ENCODE data around the gene GAPDHS.

- TF ChIP-seq EZH2phosphoT487 (IDR thresholded peaks at IDR 0.05; ENCODE audit: insufficient read depth, low read depth) (no peak), EZH2 (IDR thresholded peaks at IDR 0.05; ENCODE audit: insufficient read depth, poor library complexity, severe bottlenecking) (no peak)
These were observed 18.9 kb upstream of the GAPDHS start for GRCh38 chr19:35514282-35514809.

All from GM23248 (cell line).